GM19324 (cell line): ENCODE results near the gene SRRM5.
"Not testable (repeated sequence)": the region's sequence is repeated elsewhere in the genome, so short reads cannot be mapped to it uniquely, and the experiment has no call there.

Source experiments
- ATAC-seq: cut with Tn5 transposase; IDR thresholded peaks from one replicate; pipeline ENCODE4 v1.9.1; 2021; ENCODE audit warnings: mild to moderate bottlenecking, moderate library complexity; ENCODE audit not compliant: unreplicated experiment, low FRiP score

The SRRM5 gene

GRCh38 chr19:43611788-43612187 lies at the start of gene SRRM5:
SRRM5 (plus strand) TSS chr19:43612088; CDS start chr19:43612122, 34 bp downstream.
- ATAC-seq = no peak

- ATAC-seq = no peak
These were observed 49.6 kb upstream of the SRRM5 start for GRCh38 chr19:43562226-43562697.

- peak; percentile 83 for ATAC-seq
These were observed 49.1 kb upstream of the SRRM5 start for GRCh38 chr19:43562698-43563241.

GRCh38 chr19:43563816-43564457 lies 48.0 kb upstream of the SRRM5 start:
- no peak for ATAC-seq

GRCh38 chr19:43564800-43565199 lies 47.1 kb upstream of the SRRM5 start:
- no peak for ATAC-seq

GRCh38 chr19:43569657-43570056 lies 42.2 kb upstream of the SRRM5 start:
- no peak for ATAC-seq

- no peak for ATAC-seq
These were observed 41.6 kb upstream of the SRRM5 start for GRCh38 chr19:43570174-43570791.

- ATAC-seq = no peak
These were observed 39.7 kb upstream of the SRRM5 start for GRCh38 chr19:43572171-43572588.

- no peak for ATAC-seq
These were observed 37.3 kb upstream of the SRRM5 start for GRCh38 chr19:43574424-43575155.

- ATAC-seq = peak; percentile 97
These were observed 36.5 kb upstream of the SRRM5 start, which contains the start of the genes PINLYP and XRCC1 for GRCh38 chr19:43575156-43575950. PINLYP (plus strand) TSS chr19:43575801; CDS start chr19:43577192, 1,391 bp downstream. XRCC1 (minus strand) TSS chr19:43575527; CDS start chr19:43575458, 69 bp downstream.

- ATAC-seq = no peak
These were observed 35.7 kb upstream of the SRRM5 start for GRCh38 chr19:43575955-43576878.

- no peak for ATAC-seq
These were observed 33.1 kb upstream of the SRRM5 start for GRCh38 chr19:43578787-43579186.

- no peak for ATAC-seq
These were observed 30.4 kb upstream of the SRRM5 start for GRCh38 chr19:43581467-43581866.

GRCh38 chr19:43582495-43582894 lies 29.4 kb upstream of the SRRM5 start:
- no peak for ATAC-seq

GRCh38 chr19:43584484-43584883 lies 27.4 kb upstream of the SRRM5 start:
- no peak for ATAC-seq

- no peak for ATAC-seq
These were observed 25.5 kb upstream of the SRRM5 start for GRCh38 chr19:43586346-43586745.

GRCh38 chr19:43587029-43587428 lies 24.9 kb upstream of the SRRM5 start:
- ATAC-seq = not testable (repeated sequence)

- ATAC-seq = no peak
These were observed 22.6 kb upstream of the SRRM5 start for GRCh38 chr19:43589277-43589676.

- ATAC-seq = no peak
These were observed 22.2 kb upstream of the SRRM5 start for GRCh38 chr19:43589678-43590077.
